SK-N-SH treated with all-trans-retinoic acid at 6 μM for 48 hours (cell line): Measurements from ENCODE around the gene U2SURP.

Source experiments
- BACH2 ChIP-seq: fragments of 250-450 bp; sonication (Bioruptor Pico); IDR thresholded peaks from 2 replicates; pipeline ENCODE4 v1.9.0; 2021; ENCODE audit warnings: mild to moderate bottlenecking, borderline replicate concordance
- ISL1 ChIP-seq: fragments of 250-450 bp; sonication (Bioruptor Pico); IDR thresholded peaks from 2 replicates; pipeline ENCODE4 v2.1.2; 2022; ENCODE audit warnings: mild to moderate bottlenecking, moderate library complexity
- TOX ChIP-seq: fragments of 250-450 bp; sonication (Bioruptor Pico); IDR thresholded peaks from 2 replicates; pipeline ENCODE4 v1.8.0; 2021; ENCODE audit warnings: mild to moderate bottlenecking, moderate library complexity, borderline replicate concordance
- ZFP3 ChIP-seq: fragments of 250-450 bp; sonication (Bioruptor Pico); IDR thresholded peaks from 2 replicates; pipeline ENCODE4 v1.5.0; 2020; ENCODE audit warnings: mild to moderate bottlenecking, moderate library complexity
- ZFP30 ChIP-seq: fragments of 450-650 bp; formaldehyde crosslinking; IDR thresholded peaks from 2 replicates; pipeline ENCODE4 v1.5.0; 2022; ENCODE audit warnings: mild to moderate bottlenecking, moderate library complexity
- ZNF565 ChIP-seq: fragments of 450-650 bp; formaldehyde crosslinking; conservative IDR thresholded peaks from 2 replicates; pipeline ENCODE4 v1.5.0; 2020; ENCODE audit warnings: low read depth, mild to moderate bottlenecking, moderate library complexity
- ZNF8 ChIP-seq: fragments of 450-650 bp; formaldehyde crosslinking; IDR thresholded peaks from 2 replicates; pipeline ENCODE4 v1.5.0; 2020; ENCODE audit warnings: mild to moderate bottlenecking, moderate library complexity
- TF ChIP-seq, protein P1 (sequence below): fragments of 250-450 bp; sonication (Bioruptor Pico); IDR thresholded peaks from 2 replicates; pipeline ENCODE4 v1.5.0; 2020; ENCODE audit warnings: mild to moderate bottlenecking, moderate library complexity
- TF ChIP-seq, protein P2 (sequence below): fragments of 250-450 bp; sonication (Bioruptor Pico); IDR thresholded peaks from 2 replicates; pipeline ENCODE4 v1.5.1; 2021; ENCODE audit warnings: mild to moderate bottlenecking, moderate library complexity

DNA sequence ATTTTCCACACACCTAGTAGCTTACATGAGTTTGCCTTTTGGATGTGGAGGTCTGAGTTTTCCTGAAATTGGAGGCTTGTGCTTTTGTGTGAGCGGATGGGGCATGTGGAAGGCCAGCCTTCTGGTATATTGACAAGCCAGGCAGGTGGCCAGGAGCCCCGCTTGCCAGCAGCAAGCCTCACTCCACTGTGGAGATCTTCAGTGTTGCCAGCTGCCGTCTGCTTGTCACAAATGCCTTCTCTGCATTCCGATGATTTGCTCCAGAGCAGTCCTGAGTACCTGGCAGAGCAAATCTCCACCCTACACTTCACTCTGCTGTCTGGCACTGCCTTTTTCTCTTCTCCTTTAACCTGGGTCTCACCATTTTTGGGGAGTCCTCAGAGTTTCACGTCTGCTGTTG, 89.1 kb downstream of the U2SURP start:
- TF ChIP-seq ZNF565, result no peak
- no peak for TF ChIP-seq ZFP3 (CRISPR knock-in tag)
- TF ChIP-seq, protein P1, sequence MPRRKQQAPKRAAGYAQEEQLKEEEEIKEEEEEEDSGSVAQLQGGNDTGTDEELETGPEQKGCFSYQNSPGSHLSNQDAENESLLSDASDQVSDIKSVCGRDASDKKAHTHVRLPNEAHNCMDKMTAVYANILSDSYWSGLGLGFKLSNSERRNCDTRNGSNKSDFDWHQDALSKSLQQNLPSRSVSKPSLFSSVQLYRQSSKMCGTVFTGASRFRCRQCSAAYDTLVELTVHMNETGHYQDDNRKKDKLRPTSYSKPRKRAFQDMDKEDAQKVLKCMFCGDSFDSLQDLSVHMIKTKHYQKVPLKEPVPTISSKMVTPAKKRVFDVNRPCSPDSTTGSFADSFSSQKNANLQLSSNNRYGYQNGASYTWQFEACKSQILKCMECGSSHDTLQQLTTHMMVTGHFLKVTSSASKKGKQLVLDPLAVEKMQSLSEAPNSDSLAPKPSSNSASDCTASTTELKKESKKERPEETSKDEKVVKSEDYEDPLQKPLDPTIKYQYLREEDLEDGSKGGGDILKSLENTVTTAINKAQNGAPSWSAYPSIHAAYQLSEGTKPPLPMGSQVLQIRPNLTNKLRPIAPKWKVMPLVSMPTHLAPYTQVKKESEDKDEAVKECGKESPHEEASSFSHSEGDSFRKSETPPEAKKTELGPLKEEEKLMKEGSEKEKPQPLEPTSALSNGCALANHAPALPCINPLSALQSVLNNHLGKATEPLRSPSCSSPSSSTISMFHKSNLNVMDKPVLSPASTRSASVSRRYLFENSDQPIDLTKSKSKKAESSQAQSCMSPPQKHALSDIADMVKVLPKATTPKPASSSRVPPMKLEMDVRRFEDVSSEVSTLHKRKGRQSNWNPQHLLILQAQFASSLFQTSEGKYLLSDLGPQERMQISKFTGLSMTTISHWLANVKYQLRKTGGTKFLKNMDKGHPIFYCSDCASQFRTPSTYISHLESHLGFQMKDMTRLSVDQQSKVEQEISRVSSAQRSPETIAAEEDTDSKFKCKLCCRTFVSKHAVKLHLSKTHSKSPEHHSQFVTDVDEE (CRISPR knock-in tag), result no peak
- TF ChIP-seq TOX (CRISPR knock-in tag), result no peak
- TF ChIP-seq ZNF8, result no peak
- TF ChIP-seq, protein P2, sequence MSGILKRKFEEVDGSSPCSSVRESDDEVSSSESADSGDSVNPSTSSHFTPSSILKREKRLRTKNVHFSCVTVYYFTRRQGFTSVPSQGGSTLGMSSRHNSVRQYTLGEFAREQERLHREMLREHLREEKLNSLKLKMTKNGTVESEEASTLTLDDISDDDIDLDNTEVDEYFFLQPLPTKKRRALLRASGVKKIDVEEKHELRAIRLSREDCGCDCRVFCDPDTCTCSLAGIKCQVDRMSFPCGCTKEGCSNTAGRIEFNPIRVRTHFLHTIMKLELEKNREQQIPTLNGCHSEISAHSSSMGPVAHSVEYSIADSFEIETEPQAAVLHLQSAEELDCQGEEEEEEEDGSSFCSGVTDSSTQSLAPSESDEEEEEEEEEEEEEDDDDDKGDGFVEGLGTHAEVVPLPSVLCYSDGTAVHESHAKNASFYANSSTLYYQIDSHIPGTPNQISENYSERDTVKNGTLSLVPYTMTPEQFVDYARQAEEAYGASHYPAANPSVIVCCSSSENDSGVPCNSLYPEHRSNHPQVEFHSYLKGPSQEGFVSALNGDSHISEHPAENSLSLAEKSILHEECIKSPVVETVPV (CRISPR knock-in tag), result no peak
- TF ChIP-seq BACH2, result no peak
- no peak for TF ChIP-seq ISL1 (CRISPR knock-in tag)
- TF ChIP-seq ZFP30 (CRISPR knock-in tag), result no peak
